Glomerular visceral epithelial cell (primary cell): ENCODE data around the gene C2orf92.

ENCODE experiments used
- DNase-seq: peaks from one replicate; pipeline ENCODE4 v3.0.0-alpha.2; 2016; ENCODE audit errors: extremely low spot score

C2orf92 gene

DNA sequence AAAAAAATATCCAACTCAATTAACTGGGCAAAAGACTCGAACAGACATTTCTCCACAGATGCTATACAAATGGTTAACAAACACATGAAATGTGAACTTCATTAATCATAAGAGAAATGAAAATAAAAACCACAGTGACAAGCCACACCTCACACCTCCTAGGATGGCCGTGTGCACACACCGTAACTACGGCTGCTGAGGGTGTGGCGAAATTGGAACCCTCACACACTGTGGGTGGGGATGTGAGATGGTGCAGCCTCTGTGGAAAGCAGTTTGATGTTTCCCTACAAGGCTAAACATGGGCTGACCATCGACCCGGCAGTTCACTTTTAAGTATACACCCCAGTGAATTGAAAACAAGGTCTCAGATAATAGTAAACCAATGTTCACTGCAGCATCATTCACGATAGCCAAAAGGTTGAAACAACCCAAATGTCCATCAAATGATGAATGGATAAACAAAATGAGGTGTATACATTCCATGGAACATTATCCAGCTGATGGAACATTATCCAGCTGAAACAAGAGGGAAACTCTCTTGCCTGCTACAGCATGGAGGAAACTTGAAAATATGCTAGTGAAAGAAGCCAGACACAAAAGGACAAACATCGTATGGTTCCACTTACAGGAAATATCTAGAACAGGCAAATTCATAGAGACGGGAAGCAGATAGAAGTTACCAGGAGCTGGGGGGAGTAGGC, 76.1 kb downstream of the C2orf92 start:
- DNase-seq, result no peak

DNA sequence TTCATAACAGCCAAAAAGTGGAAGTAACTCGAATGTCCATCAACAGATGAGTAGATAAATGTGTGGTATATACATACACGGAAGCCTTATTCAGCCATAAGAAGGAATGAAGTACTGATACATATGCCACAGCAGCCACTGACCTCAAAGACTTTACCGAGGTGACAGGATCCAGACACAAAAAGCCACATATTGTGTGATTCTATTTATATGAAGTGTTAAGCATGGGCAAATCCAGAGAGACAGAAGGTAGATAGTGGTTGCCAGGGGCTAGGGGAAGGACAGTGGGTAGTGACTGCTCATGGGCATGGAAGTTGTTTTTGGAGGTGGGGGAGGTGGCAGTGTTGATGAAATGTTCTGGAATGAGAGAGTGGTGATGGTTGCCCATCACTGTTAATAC, 77.8 kb downstream of the C2orf92 start:
- DNase-seq, result no peak

DNA sequence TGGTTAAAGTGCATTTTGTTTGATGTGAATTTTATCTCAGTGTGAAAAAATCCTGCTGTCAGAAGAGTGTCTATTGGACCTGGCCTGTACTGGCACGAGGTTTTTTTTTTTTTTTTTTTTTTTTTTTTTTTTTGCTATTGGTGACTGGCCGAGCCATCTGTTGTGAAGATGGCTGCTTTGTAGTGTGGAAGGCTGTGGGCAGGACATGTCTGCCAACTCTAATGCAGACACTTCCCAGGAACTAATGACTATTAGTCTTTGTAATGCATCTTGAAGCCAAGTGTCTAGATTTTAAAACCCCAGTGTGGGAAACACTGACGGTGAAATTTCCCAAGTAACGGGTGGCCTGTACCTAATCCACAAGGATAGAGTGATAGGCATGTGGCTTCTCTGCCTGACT, 78.2 kb downstream of the C2orf92 start:
- no peak for DNase-seq

DNA sequence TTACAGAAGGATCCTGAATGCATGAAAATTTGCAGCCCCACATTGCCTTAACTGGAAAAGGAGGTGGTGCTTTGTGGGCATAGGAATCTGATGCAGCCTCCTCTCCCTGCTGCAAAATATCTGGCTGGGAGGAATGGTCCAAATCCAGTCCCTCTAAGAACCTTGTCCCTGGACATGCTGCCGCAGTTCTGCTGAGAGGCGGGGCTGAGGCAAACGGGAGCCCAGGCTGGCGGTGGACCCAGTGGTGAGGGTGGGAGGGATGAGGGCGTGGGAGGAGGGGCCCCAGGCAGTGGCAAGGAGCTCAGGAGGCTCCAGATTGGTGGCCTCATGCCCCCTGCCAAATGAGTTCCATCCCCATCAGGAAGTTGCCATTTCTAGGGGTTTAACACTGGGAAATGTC, 80.1 kb downstream of the C2orf92 start:
- DNase-seq, result no peak

DNA sequence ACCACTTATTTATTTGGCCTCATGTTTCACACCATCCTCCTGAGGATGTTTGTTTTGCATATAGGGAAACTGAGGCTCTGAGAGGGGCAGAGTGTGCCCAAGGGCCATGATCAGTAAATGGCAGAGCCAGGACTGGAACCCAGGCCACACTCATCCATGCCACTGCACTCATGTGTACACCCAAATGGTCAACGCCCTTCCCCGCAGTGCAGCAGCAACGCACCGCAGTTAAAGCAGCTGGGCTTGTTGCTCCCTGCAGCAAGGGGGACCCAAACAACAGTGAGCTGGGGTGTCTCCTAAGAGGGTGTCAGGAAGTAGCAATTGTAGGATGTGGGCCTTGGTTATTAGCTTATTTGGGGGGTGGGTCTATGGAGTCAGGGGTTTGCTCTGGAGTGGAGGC, 80.5 kb downstream of the C2orf92 start:
- no peak for DNase-seq

DNA sequence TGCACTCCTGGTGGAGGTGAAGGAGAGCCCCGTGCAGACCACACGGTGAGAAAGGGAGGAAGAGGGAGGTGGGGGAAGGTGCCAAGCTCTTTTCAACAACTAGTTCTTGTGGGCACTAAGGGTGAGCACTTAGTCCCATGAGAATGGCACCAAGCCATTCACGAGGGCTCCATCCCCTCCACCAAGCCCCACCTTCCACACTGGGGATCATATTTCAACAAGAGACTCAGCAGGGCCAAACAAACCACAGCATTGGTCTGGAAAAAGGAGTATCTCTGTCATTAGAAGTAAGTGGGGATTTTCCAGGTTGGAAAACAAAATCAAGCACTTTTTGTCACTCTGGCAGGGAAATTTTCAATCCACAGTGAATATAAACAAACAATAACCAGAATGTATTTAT, 82.2 kb downstream of the C2orf92 start:
- peak; percentile 30 for DNase-seq
